GM19455 (cell line): ENCODE data around the gene SNRPB.
A peak's percentile ranks its signal among the peaks of the same experiment; 100 is the strongest.
"Not testable (repeated sequence)": the region's sequence is repeated elsewhere in the genome, so short reads cannot be mapped to it uniquely, and the experiment has no call there.

Experiments
- ATAC-seq: cut with Tn5 transposase; IDR thresholded peaks from one replicate; pipeline ENCODE4 v1.9.1; 2021; ENCODE audit not compliant: unreplicated experiment

SNRPB gene

GRCh38 chr20:2470423-2471193 is at the start of gene SNRPB:
Gene SNRPB (minus strand): TSS chr20:2470789. CDS start chr20:2470690, 99 bp downstream.
- ATAC-seq: peak; percentile 97

- no peak for ATAC-seq
Measured at GRCh38 chr20:2519115-2519809, 48.7 kb upstream of the SNRPB start.

DNA sequence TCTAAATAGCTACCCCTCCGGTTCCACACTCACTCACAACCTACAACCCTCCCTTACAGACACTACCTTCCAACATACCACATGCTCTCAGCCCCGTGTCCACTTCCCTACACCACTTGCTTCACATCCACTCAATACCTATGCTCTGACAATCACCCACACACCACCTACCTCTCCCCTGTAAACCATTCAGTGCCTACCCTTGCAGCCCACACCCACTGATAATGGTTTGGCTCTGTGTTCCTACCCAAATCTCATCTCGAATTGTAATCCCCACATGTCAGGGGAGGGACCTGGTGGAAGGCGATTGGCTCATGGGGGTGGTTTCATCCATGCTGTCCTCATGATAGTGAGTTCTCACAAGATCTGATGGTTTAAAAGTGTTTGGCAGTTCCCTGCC is 48.0 kb upstream of the SNRPB start:
- no peak for ATAC-seq

GRCh38 chr20:2518096-2518495 is 47.5 kb upstream of the SNRPB start:
- no peak for ATAC-seq

GRCh38 chr20:2516399-2516798 is 45.8 kb upstream of the SNRPB start:
- ATAC-seq: no peak

GRCh38 chr20:2515203-2515602 is 44.6 kb upstream of the SNRPB start:
- ATAC-seq: no peak

- ATAC-seq: no peak
Measured at GRCh38 chr20:2509794-2510193, 39.2 kb upstream of the SNRPB start.

GRCh38 chr20:2509468-2509781 is 38.8 kb upstream of the SNRPB start:
- ATAC-seq: no peak

DNA sequence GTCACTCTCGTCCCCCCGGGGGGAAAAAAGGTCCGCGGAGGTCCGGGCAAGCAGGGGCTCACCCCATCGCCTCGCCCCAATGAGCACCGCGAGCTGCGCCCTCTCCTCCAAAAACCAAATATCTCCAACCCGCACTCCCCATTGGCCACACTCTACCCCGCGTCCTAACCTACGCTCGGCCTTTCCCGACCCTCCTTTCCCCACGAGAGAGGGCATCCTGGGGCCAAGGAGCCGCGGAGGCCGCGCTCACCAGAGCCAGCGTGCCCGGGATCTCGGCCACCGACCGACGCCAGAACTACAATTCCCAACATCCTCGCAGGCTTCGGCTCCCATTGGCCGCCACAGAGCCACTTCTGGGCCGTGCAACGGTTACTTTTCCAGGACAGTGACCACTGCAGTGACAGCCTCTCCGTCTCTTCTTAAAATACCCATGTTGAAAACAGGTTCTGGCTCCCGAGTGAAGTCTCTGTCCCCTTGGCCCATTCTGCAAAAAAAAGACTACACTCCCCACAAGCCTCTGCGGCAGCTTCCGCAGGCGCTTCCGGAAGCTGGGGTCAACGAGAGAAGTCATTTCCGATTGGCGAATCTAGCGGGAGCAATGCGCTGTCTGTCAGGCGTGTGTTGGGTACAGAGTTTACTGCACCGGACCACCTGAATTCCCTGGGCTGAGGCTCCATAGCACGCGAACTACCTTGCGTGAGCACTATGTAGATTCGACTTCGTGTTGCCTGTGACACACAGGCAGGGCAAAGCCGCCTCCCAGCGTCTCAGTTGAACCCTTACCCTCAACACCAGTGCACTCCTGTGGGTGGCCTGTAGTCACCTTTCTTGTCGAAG is 38.3 kb upstream of the SNRPB start, which contains the start of gene ZNF343:
Gene ZNF343 (minus strand): TSS at position 285 of the 837 bp plus-strand sequence. CDS start 15,020 bp downstream, outside the sequence.
- ATAC-seq: peak; percentile 95

DNA sequence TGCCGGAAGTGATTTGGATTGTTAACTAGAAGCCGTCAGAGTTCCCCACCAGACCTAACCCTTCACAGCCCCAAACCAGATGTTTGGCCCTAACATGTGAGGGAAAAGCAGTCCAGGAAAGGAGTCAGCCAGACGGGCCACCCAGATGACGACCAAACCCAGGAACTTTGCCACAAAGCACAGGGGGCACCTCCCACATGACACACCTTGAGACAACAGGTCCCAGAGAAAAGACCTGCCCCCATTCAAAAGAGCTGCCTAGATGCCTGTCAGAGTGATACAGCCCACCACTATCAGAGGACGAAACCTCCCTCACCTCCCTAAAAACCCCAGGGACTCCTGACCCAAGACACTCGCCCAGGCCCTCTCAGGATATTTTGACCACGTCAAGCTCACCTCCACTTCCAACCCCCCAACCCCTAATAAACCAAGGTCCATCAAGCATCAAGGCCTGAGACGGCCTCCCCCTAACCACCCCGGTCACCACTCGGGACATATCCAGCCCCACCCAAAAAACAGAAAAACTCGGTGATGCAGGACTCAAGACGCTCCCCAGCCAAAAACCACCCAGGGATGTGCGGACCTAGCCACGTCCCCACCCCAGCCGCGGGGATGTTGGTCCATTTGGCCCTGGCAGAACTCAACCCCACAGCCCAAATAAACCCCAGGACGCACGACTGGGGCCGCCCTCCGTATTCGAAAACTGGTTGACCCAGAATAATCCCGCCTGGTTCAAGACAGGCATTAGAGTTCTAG is 37.5 kb upstream of the SNRPB start:
- ATAC-seq: peak; percentile 12

DNA sequence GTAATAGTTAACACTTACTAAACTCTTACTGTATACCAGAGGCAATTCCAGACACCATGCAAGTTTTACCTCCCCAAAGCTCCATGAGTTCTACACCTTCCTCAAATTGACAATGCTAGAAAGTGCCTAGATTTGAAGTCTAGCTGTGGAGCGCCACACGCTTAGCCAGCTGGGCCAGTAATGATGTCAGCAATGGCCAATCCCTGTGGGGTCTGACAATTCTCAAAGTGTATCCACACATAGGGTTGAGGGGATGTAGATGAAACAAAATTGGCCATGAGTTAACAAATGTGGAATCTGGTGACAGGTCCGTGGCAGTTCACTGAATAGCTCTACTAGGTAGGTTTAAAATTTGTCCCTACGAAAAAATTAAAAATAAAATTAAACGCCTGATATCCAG is 36.9 kb upstream of the SNRPB start:
- no peak for ATAC-seq

GRCh38 chr20:2506426-2506825 is 35.8 kb upstream of the SNRPB start:
- not testable (repeated sequence) for ATAC-seq

DNA sequence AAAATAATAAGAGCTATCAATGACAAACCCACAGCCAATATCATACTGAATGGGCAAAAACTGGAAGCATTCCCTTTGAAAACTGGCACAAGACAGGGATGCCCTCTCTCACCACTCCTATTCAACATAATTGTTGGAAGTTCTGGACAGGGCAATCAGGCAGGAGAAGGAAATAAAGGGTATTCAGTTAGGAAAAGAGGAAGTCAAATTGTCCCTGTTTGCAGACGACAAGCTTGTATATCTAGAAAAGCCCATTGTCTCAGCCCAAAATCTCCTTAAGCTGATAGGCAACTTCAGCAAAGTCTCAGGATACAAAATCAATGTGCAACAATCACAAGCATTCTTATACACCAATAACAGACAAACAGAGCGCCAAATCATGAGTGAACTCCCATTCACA is 34.2 kb upstream of the SNRPB start:
- not testable (repeated sequence) for ATAC-seq

DNA sequence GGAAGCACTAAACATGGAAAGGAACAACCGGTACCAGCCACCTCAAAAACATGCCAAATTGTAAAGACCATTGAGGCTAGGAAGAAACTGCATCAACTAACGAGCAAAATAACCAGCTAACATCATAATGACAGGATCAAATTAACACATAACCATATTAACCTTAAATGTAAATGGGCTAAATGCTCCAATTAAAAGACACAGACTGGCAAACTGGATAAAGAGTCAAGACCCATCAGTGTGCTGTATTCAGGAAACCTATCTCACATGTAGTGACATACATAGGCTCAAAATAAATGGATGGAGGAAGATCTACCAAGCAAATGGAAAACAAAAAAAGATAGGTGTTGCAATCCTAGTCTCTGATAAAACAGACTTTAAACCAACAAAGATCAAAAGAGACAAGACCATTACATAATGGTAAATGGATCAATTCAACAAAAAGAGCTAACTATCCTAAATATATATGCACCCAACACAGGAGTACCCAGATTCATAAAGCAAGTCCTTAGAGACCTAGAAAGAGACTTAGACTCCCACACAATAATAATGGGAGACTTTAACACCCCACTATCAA is 32.3 kb upstream of the SNRPB start:
- not testable (repeated sequence) for ATAC-seq

- ATAC-seq: no peak
Measured at GRCh38 chr20:2485661-2486060, 15.1 kb upstream of the SNRPB start.

GRCh38 chr20:2485080-2485479 is 14.5 kb upstream of the SNRPB start:
- no peak for ATAC-seq

DNA sequence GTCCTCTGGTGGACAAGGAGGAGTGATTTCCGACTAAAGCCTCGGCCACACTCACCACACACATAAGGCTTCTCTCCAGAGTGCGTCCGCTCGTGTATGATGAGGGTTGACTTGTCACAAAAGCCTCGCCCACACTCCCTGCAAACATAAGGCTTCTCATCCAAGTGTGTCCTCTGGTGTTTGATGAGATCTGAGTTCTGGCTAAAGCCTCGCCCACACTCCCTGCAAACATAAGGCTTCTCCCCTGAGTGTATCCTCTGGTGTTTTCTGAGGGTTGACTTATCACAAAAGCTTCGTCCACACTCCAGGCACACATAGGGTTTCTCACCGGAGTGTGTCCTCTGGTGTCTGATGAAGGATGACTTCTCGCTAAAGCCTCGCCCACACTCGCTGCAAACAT is 12.9 kb upstream of the SNRPB start:
- ATAC-seq: no peak

DNA sequence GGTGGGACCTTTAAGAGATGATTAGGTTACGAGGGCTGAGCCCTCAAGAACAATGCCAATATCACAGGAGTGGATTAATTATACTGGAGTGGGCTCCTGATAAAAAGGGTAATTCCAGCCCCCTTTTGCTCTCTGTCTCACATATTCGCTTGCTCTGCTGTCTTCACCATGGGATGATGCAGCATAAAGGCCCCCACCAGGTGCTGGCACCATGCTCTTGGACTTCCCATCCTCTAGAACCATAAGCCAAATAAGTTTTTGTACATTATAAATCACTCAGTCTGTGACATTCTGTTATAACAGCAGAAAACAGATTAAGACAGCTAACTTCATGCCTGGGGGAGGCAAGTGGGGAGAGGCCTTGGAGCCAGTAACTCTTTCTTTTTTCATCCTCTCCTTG is 9.8 kb upstream of the SNRPB start:
- no peak for ATAC-seq

DNA sequence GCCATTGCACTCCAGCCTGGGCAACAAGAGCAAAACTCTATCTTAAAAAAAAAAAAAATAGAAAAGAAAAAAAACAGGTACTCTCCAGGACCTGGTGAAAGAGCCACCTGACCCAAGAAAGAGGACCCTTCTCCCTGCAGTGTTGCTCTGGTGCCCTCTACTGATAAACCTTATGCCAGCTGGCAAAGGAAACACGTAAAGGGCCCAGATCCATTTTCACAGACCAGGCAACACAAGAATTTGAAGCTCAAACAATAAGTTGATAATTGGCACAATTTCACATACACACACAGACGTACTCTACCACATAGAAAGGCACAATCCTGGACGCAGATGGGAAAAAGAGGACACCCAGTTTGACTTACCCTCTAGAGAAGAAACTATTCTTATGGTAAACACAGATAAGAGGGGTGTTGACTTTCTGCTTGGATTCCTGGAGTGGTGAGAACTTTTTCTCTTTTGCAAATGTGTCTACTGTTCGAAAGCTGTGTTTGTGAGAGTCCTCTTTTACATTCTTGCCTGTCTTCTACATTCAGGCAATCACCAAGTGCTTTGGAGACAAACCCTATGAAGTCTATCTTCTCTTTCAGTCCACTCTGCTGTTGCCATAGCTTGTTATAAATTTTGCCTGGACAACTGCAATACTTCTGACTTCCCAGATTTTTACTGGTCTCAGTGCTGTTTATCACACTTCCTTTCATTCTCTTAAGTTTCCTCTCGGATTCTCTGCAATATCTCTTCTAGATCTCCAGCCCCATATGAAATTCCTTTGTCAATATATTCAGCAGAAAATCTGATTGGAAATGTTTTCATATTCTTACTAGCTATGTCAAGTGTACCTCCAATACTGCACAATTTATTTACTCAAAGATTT is 6.4 kb upstream of the SNRPB start:
- no peak for ATAC-seq
